Muscle of arm (tissue), 12 donors: ENCODE measurements around the gene SPAG16. TPM values are rescaled to one million over a fixed set of nuclear protein-coding genes. Genes with fewer than 3 reads are reported as not detected.
"Not testable (repeated sequence)": the region's sequence is repeated elsewhere in the genome, so short reads cannot be mapped to it uniquely, and the experiment has no call there.

ENCODE experiments used
- DNase-seq: peaks from one replicate; pipeline ENCODE4 v3.0.0-alpha.2; 2013
- polyA plus RNA-seq, 12 donors: library from polyadenylated mRNA; unstranded; fragments of 120-200 nt; gene quantifications; one replicate each; pipeline ENCODE4 v1.2.1, GENCODE V29; 2013; ENCODE audit not compliant: insufficient read length in 12 of 12

Gene SPAG16
- polyA plus RNA-seq, 12 donors: 16.0 to 36.6 (median 21.1) TPM; not detected in 1

DNA sequence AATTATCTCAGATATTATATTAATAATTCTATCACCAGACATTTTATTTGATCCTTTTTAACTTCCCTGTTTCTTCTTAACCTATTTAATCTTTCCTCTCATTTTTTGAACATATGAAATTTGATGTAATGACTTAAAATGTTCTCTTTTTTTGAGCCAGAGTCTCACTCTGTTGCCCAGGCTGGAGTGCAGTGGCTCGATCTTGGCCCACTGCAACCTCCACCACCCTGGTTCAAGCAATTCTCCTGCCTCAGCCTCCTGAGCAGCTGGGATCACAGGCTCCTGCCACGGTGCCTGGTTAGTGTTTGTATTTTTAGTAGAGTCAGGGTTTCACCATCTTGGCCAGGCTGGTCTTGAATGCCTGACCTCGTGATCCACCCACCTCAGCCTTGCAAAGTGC, 404.6 kb downstream of the SPAG16 start:
- DNase-seq: not testable (repeated sequence)

DNA sequence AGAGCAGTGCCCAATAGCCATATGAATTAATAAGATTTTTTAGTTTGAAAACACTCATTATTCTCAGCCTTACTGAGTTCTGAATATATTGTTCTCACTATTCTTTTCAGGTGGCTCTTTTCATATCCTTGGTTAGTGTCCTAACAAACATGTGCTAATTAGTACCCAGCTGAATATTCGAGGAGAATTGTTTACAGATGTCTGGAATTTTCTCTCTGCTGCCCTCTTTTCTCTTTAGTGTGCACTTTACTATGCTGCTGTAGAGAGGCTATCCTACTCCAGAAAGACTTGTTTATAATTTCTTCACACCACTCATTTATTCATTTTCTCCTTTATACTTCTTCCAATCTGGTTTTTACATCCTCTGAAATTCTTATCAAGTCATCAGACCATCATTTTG, 405.3 kb downstream of the SPAG16 start:
- DNase-seq: no peak

DNA sequence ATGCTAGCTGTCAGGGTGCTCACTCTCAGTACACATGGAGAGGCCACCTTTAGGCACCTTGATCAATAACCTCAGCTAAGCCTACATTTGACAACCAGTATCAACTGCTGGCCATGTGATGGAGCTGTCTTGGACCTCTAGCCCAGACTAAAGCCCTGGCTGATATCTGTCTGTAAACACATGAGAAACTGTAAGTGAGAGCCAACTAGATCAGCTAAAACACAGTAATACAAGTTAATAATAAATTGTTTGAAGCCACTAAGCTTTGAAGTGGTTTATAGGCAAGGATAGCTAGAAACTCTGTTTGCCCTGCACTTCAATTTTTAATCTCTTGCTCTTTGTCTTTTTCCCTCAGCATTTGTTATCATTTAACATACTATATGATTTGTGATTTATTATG, 407.1 kb downstream of the SPAG16 start:
- no peak for DNase-seq

DNA sequence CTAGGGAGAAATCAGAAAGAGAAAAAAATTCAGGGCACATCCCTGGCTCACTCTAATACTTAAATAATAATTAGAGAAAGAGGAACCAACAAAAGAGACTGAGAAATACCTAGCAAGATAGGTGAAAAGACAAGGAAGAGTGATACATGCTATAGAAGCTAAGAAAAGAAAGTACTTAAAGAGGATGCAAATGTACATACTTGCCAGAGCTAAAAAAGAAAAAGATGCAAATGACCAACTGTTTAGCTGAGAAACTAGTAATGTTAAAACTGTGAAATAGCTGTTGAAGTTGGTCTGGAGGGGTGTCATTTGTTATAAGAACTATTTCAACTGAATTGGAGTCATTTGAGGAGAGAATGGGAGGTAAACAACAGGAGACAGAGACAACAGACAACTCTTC, 412.2 kb downstream of the SPAG16 start:
- DNase-seq: no peak

DNA sequence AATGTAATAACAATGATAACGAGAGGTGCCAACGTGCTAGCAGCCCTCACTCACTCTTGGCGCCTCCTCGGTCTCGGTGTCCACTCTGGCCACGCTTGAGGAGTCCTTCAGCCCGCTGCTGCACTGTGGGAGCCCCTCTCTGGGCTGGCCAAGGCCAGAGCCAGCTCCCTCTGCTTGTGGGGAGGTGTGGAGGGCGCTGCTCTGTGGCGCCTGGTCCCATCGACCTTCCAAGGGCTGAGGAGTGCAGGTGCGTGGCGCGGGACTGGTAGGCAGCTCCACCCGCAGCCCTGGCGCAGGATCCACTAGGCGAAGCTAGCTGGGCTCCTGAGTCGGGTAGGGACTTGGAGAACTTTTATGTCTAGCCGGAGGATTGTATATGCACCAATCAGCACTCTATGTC, 417.1 kb downstream of the SPAG16 start:
- DNase-seq: not testable (repeated sequence)

DNA sequence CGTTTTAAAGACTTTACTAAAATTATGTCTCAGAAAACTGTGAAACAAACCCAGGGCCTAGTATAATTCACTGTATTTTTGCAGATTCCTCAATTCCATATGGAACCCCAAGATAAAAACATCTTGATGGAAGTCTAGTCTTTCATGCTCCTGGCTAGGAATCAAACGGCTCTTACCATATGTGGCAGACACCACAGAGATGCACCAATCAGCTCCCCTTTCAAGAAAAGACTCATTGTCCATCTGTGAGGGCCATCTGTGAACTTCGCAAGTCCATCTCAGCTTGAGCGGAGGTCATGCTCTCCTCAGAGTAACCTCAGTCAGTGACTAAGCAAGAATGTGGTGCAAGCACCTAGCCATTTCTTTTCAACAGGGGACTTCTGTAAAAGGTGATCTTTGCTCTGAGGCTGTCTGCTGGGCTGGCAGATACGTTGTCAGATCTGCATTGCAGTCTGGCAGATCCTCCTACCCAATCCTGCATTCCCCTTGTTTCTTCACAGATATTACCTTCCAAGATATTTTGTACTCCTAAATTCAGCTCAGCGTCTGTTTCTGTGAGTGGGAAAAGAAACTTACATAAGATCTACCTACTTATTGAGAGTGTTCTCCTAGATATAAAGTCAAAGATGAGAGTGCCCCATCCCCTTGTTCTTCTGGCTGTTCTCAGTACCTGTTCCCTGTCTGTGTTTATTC, 419.3 kb downstream of the SPAG16 start:
- DNase-seq: no peak

DNA sequence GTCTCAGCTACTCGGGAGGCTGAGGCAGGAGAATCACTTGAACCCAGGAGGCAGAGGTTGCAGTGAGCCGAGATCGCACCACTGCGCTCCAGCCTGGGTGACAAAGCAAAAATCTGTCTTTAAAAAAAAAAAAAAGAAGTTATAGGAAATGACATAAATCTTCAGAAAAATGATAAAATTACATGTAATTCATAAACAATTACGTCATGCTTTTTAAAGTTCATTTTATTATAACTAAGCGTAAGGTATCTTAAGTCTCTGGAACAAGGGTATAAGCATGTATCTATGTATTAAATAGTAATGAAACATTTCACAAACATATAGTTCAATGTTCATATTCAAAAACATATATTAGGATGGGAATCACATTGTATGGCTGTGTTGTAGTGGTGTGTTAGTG, 425.9 kb downstream of the SPAG16 start:
- DNase-seq: no peak

DNA sequence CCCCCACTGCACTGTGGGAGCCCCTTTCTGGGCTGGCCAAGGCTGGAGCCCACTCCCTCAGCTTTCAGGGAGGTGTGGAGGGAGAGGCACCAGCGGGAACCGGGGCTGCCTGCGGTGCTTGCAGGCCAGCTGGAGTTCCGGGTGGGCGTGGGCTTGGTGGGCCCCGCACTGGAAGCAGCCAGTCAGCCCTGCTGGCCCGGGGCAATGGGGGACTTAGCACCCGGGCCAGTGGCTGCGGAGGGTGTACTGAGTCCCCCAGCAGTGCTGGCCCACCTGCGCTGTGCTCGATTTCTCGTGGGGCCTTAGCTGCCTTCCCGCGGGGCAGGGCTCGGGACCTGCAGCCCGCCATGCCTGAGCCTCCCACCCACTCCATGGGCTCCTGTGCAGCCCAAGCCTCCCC, 434.1 kb downstream of the SPAG16 start:
- not testable (repeated sequence) for DNase-seq

DNA sequence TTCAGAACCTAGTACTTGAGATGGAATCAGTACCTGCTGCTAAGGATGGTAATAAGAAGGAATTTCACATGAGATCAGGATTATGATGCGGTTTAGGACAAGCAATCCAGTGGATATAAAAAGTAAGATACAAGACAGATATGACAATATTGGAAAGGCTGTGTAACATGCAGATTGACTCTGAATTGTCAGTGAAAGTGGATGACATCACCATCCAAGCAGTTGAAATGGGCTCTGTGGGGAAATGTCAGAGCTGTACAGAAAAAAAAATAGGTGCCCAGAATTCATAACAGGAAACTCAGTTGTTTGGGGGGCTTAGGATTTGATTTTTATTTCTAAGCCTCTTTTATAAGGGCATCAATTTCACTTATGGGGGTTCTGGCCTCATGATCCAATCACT, 438.3 kb downstream of the SPAG16 start:
- DNase-seq: no peak

DNA sequence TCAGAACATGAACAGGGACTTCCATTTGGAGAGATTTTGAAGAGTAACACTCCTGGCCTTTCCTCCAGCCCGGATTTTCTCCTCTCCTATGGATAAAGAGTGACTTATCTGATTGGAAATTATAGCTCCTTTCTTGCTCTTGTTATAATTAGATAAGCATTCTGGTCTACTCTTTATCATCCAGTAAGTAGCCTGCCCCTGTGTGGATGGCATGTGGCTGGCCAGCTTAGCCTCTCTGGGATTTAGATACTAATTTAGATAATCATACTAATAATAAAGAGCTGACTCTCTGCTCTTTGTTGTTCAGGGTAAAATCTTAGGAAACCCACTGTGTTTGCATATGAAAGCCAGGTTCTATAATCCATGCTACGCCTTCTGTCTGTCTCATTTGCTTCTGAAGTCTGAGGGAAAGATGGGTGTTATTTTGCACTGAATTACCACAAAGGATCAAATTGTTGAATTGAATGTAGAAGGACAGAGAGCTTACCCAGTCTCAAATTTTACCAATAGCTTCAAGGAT, 438.8 kb downstream of the SPAG16 start:
- DNase-seq: no peak

DNA sequence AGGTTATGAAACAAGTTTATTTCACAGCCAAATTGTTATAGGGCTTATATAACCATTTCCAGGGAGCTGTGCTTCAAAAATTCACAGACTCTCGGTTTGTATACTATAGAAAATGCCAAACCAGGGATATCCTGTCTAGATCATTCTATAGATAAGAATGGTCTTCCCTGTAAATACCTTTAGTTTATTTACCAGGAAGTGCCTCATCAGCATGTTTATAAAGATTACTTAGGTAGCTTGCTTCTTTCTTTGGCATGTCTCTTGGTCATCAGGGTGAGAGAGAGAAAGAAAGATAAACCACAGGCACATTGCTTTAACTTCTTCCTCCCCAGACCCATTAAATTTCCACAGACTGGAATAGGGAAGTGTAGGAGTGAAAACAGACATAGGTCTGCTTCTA, 439.4 kb downstream of the SPAG16 start:
- DNase-seq: no peak

DNA sequence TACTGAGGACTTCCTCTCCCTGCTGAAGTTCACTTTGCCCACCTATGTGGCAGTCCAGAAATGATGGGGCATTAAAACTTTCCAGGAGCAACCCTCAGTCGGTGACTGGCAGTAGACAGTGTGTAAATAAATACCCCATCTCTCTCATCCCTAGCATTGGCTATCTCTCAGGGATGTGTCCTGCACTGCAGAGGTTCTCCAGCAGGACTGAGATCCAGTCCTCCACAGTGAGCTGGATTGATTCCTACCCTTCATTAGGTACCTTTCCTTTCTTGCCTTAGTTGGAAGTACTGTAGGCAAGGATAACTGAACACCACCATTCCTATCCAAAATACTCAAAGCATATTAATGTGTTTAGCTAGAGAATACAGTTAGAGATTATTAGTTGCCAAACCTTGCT, 441.8 kb downstream of the SPAG16 start:
- DNase-seq: no peak

DNA sequence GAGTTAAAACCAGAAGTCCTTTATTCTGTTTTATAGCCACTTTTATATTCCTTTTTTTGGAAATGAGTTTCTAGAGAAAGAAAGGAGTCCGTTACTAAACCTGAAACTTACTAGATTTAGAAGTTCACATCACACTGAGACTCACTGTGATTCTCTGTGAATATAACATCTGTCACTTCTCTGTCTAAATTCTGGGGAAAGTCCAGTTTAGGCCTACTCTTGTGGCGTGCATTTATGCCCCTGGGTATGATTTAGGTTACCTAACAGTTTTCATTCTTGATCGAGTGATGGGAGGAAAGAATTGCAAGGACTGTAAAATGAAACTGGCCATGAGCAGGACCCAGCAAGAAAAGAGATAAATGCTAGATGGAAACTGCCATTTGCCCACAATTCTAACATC, 449.6 kb downstream of the SPAG16 start:
- DNase-seq: no peak

DNA sequence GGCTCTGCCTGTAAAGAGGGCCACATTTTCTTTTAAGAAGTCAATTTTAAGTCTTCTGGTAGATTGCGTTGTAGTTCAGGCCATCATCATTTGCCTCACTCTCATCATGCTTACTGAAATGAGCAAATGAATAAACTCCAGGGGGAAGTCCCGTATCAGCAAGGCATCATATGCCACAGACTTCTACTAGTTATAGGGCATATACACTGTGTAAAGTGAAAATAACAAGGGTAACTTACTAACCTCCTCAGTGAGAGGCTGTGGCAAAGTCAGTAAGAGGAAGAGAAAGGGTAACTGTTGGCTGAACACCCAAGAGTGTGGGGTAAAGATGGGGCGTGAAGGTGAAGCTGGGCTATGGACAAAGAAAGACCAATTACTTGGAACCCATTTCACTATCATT, 456.2 kb downstream of the SPAG16 start:
- DNase-seq: no peak

DNA sequence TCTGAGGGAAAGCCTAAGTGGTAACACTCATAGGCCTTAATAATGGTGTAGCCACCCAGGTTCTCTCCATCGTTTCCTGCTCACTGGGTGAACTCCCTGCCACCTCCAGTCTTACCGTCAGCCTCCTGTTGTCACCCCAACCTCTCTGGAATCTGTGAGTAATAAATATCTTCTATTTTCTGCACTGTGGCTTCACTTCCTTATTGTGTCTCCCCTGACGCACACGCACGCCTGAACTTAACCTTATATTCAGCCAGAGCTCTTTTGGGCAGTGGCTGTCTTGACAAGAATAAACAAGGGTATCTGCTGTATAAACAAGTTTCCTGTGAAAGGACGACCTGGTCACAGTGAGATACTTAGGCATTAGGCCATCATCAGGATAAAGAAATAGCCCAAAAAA, 467.2 kb downstream of the SPAG16 start:
- no peak for DNase-seq

DNA sequence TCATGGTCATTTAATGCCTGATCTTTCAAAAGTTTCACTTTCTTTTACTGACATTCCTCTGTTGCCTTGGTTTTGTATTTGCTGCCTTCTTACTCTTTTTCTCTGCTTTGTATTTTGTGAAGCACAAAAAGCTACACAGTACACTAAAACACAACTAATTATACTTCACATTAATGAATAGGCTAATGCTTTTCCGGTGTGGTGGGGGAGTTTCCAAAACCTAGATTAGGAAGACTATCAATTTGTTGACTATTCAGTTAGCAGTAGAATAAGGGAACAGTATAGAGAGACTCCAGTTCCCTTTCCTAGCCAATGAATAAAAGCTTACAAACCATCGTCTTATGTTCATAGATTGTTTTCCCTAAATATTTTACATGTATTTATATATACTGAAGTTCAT, 468.3 kb downstream of the SPAG16 start:
- DNase-seq: no peak

DNA sequence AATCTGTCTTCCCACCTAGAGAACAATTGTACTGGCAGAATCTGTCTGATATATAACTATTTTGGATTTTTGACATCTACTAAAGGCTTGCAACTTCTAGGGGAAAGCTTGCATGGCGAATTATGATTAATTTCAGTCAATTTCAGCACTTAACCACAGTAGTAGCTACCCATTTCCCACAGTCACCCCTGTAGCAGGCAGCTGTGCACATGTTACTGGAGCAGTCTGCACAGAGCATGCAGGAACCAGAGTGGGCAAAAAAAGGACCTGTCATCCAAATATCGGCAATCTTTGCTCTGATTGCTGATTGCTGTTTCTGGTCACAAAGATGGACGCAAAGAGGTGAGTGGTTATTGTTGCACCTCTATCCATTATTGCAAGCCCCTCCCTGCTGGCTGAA, 473.3 kb downstream of the SPAG16 start:
- DNase-seq: no peak

DNA sequence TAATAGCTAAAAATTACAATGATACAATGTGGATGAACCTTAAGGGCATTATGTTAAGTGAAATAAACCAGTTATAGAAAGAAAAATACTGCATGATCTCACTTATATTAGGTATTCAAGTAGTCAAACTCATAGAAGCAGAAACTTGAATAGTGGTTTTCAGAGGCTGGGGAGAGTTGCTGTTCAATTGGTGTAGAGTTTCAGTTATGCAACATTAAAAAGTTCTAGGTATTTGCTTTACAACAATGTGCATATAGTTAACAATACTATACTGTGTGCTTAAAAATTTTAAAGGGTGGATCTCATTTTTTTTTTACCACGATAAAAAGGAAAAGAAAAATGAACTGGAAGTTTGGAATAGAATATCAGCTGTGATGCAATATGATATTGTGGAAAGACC, 479.1 kb downstream of the SPAG16 start:
- DNase-seq: no peak

DNA sequence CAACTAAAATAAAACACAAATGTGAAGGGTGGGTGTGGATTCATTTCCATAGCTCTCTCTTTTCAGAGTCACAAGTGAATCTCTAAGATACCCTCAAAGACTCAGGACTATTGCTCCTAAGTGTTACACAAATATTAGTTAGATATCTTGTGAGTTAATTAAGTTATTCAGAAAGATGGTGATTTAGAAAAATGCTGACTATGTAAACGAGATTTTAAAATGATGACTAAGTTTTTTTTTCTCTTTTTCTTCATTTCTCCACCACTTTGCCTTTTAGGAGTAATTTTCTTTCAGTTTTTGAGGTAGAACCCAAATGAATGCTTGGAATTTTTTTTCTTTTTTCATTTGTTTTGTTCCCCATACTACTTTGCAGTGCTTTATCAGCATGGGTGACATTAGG, 479.7 kb downstream of the SPAG16 start:
- no peak for DNase-seq

DNA sequence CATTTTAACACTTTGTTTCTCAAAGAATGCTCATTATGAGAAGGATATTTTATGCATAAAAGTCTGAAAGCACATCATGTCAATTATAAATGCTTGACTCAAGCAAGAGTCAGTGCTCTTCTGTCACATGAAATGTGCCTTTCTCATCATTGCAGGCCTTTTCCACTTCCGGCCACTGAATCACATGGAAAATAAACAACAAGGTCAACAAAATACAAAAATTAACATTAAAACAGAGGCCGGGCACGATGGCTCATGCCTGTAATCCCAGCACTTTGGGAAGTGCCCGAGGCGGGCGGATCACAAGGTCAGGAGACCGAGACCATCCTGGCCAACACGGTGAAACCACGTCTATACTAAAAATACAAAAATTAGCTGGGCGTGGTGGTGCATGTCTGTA, 480.6 kb downstream of the SPAG16 start:
- DNase-seq: no peak

DNA sequence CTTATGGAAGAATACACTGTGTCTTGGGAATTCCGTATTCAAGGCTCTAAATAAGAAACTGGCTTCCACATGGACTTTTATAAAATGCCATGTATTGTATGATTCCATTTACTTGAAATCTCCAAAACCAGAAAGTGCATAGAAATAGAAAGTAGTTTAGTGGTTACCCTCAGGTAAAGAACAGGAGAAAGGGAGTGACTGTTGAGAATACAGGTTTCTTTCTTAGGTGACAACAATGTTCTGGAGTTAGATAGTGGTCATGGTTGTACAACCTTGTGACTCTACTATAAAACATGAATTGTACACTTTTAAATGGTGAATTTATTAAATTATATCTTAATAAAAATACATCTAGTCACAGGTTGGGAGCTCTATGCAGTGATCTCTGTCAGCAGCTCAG, 481.8 kb downstream of the SPAG16 start:
- no peak for DNase-seq

DNA sequence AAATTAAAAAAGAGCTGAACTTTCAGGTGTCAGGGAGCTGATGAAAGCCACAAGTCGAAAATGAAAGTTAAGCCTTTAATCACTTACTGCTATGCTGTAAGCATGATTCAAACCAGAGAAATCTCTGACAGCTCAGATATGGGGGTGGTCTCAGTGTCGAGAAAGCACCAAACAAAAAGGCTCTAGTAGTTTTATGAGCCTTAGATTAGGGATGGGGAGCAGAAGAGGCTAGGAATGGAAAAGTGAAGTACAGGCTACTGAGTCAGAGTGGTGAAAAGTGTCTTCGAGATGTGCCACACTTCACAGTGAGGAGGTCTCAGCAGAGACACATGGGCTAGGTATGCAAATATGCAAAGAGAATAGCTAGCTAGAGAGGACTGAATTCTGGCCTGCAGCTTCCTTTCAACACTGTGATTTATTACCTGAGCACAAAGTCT, 482.2 kb downstream of the SPAG16 start:
- no peak for DNase-seq

DNA sequence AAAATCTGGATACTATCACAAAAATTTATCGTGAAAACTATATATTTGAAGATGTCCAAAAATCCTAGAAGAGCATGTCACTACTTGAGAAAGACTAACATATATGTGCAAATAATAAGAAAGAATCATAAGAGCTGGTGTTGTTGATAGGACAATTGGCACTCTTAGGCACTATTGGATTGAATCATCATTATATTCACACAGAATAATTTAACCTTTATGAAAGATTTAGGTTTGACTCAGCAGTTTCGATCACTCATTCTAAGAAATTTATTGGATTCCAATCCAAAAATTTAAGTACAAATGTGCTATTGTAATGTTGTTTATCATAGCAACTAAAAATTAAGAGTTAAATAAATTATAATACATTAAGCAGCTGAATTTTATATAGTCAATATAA, 503.6 kb downstream of the SPAG16 start:
- no peak for DNase-seq

DNA sequence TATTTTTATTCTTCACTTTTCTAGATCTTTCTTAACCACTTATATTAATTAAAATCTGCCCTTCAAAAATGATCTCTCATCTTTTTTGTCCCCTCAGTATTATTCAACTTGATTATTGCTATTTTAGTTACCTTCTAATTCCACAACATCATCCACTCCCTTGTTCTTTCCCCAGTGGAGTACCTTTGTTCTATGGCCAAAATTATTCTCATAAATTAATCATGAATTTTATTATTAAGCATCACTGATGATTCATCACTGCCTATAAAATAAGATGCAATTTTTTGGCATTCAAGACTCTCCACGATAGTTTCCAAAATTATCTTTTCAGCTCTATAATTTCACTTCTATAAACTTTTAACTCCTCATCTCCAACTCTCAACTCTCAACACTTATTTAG, 505.7 kb downstream of the SPAG16 start:
- no peak for DNase-seq
